GM21381 (cell line): ENCODE data around the gene SPO11.
A peak's percentile ranks its signal among the peaks of the same experiment; 100 is the strongest.
"Not testable (repeated sequence)": the region's sequence is repeated elsewhere in the genome, so short reads cannot be mapped to it uniquely, and the experiment has no call there.

Experiments used
- ATAC-seq: cut with Tn5 transposase; IDR thresholded peaks from one replicate; pipeline ENCODE4 v1.9.1; 2021; ENCODE audit warnings: mild to moderate bottlenecking, moderate library complexity; ENCODE audit not compliant: unreplicated experiment

SPO11 gene

GRCh38 chr20:57332105-57333089, 2.8 kb downstream of the SPO11 start:
- no peak for ATAC-seq

- no peak for ATAC-seq
These were observed 5.8 kb downstream of the SPO11 start for GRCh38 chr20:57335392-57335791.

GRCh38 chr20:57341663-57342062, 12.1 kb downstream of the SPO11 start:
- no peak for ATAC-seq

- ATAC-seq: no peak
These were observed 13.2 kb downstream of the SPO11 start for GRCh38 chr20:57342829-57343228.

GRCh38 chr20:57346477-57346876, 16.9 kb downstream of the SPO11 start:
- ATAC-seq: no peak

GRCh38 chr20:57347393-57347792, 17.8 kb downstream of the SPO11 start:
- no peak for ATAC-seq

GRCh38 chr20:57348200-57348921, 18.8 kb downstream of the SPO11 start:
- ATAC-seq: not testable (repeated sequence)

GRCh38 chr20:57348922-57349574, 19.4 kb downstream of the SPO11 start:
- not testable (repeated sequence) for ATAC-seq

GRCh38 chr20:57350081-57350710, 20.6 kb downstream of the SPO11 start:
- ATAC-seq: no peak

- ATAC-seq: not testable (repeated sequence)
These were observed 21.1 kb downstream of the SPO11 start for GRCh38 chr20:57350726-57351041.

- peak; percentile 72 for ATAC-seq
These were observed 21.6 kb downstream of the SPO11 start, which contains the start of gene RAE1 for GRCh38 chr20:57351042-57351783. TSS of gene RAE1 (plus strand) at chr20:57351255. CDS start at chr20:57354039, 2,784 bp downstream.

- no peak for ATAC-seq
These were observed 22.7 kb downstream of the SPO11 start for GRCh38 chr20:57352305-57352704.

- no peak for ATAC-seq
These were observed 23.7 kb downstream of the SPO11 start for GRCh38 chr20:57353351-57353750.

GRCh38 chr20:57361517-57361916, 31.9 kb downstream of the SPO11 start:
- no peak for ATAC-seq

- no peak for ATAC-seq
These were observed 34.8 kb downstream of the SPO11 start for GRCh38 chr20:57364451-57364850.

- ATAC-seq: no peak
These were observed 40.0 kb downstream of the SPO11 start for GRCh38 chr20:57369596-57369995.

GRCh38 chr20:57370316-57370715, 40.7 kb downstream of the SPO11 start:
- ATAC-seq: no peak

- ATAC-seq: no peak
These were observed 41.8 kb downstream of the SPO11 start for GRCh38 chr20:57371363-57371762.

GRCh38 chr20:57372157-57372556, 42.6 kb downstream of the SPO11 start:
- no peak for ATAC-seq
